GM23338 (cell line): ENCODE results near the gene PDE3B. TPM values are rescaled to one million over a fixed set of nuclear protein-coding genes. Genes with fewer than 3 reads are reported as not detected.

Source experiments
- ATAC-seq: fragments of 200-7000 bp; cut with Tn5 transposase; 3 replicates; pipeline ENCODE4 v1.9.1; 2020
- DNase-seq: peaks from one replicate; pipeline ENCODE4 v3.0.0-alpha.2; 2015; ENCODE audit warnings: low spot score
- H2AFZ ChIP-seq: fragments of 200-600 bp; sonication (generic); 2 replicates; pipeline ENCODE4 v1.8.0; 2016; ENCODE audit warnings: antibody characterized with exemption, mild to moderate bottlenecking, moderate library complexity
- H3F3A ChIP-seq: fragments of 200-600 bp; sonication (generic); replicated peaks from 2 replicates; pipeline ENCODE4 v1.8.0; 2017; ENCODE audit warnings: antibody characterized with exemption, mixed run types, low read depth
- H3K27ac ChIP-seq: fragments of 200-600 bp; sonication (generic); 2 replicates; pipeline ENCODE4 v1.6.1; 2016; ENCODE audit warnings: low read depth
- H3K27me3 ChIP-seq: fragments of 200-600 bp; sonication (generic); 2 replicates; pipeline ENCODE4 v1.8.0; 2016; ENCODE audit warnings: mild to moderate bottlenecking, mixed run types, moderate library complexity; ENCODE audit not compliant: insufficient read depth
- H3K36me3 ChIP-seq: fragments of 200-600 bp; sonication (generic); 2 replicates; pipeline ENCODE4 v1.8.0; 2016; ENCODE audit warnings: mild to moderate bottlenecking; ENCODE audit not compliant: insufficient read depth
- H3K4me1 ChIP-seq: fragments of 200-600 bp; sonication (generic); 2 replicates; pipeline ENCODE4 v1.8.0; 2016; ENCODE audit warnings: mild to moderate bottlenecking, moderate library complexity; ENCODE audit not compliant: insufficient read depth
- H3K4me2 ChIP-seq: fragments of 200-600 bp; sonication (generic); 2 replicates; pipeline ENCODE4 v1.7.1; 2017; ENCODE audit warnings: mixed run types
- H3K4me3 ChIP-seq: fragments of 200-600 bp; sonication (generic); 2 replicates; pipeline ENCODE4 v1.6.1; 2016; ENCODE audit warnings: mixed run types
- H3K79me2 ChIP-seq: fragments of 200-600 bp; sonication (generic); replicated peaks from 2 replicates; pipeline ENCODE4 v1.8.0; 2017; ENCODE audit warnings: mild to moderate bottlenecking; ENCODE audit not compliant: insufficient read depth
- H3K9me2 ChIP-seq: fragments of 200-600 bp; sonication (generic); 2 replicates; pipeline ENCODE4 v1.8.0; 2017; ENCODE audit not compliant: insufficient read depth
- H4K20me1 ChIP-seq: fragments of 200-600 bp; sonication (generic); replicated peaks from 2 replicates; pipeline ENCODE4 v1.8.0; 2017; ENCODE audit warnings: mild to moderate bottlenecking; ENCODE audit not compliant: insufficient read depth
- H3K27ac Mint-ChIP-seq: 2 replicates; pipeline ENCODE4 v1.8.0; 2020; ENCODE audit warnings: inconsistent platforms, mild to moderate bottlenecking, moderate library complexity, mixed read lengths
- H3K27me3 Mint-ChIP-seq: 3 replicates; pipeline ENCODE4 v1.8.0; 2022; ENCODE audit warnings: low read depth, mild to moderate bottlenecking, moderate library complexity, mixed read lengths, inconsistent platforms; ENCODE audit not compliant: insufficient read depth, poor library complexity
- H3K36me3 Mint-ChIP-seq: 3 replicates; pipeline ENCODE4 v1.8.0; 2021; ENCODE audit warnings: low read depth, mild to moderate bottlenecking, inconsistent platforms, moderate library complexity, mixed read lengths
- H3K4me1 Mint-ChIP-seq: 3 replicates; pipeline ENCODE4 v1.8.0; 2020; ENCODE audit warnings: mild to moderate bottlenecking, inconsistent platforms, mixed read lengths
- H3K4me3 Mint-ChIP-seq: 3 replicates; pipeline ENCODE4 v1.8.0; 2021; ENCODE audit warnings: moderate library complexity, mild to moderate bottlenecking, inconsistent platforms, mixed read lengths
- H3K9me3 Mint-ChIP-seq: 3 replicates; pipeline ENCODE4 v1.8.0; 2020; ENCODE audit warnings: moderate library complexity, mild to moderate bottlenecking, inconsistent platforms, mixed read lengths
- CREB1 ChIP-seq: fragments of 250-450 bp; sonication (Bioruptor Pico); IDR thresholded peaks from 2 replicates; pipeline ENCODE4 v1.5.0; 2020; ENCODE audit warnings: low read depth, mild to moderate bottlenecking, moderate library complexity
- ETS1 ChIP-seq: IDR thresholded peaks from 2 replicates; pipeline ENCODE4 v1.6.1; 2016; ENCODE audit warnings: antibody characterized with exemption
- EZH2 ChIP-seq: fragments of 200-600 bp; sonication (generic); IDR thresholded peaks from one replicate; pipeline ENCODE4 v1.8.0; 2017; ENCODE audit warnings: antibody characterized with exemption, mild to moderate bottlenecking, low read depth; ENCODE audit not compliant: unreplicated experiment
- EZH2phosphoT487 ChIP-seq: fragments of 200-600 bp; sonication (generic); IDR thresholded peaks from one replicate; pipeline ENCODE4 v1.8.1; 2018; ENCODE audit warnings: antibody characterized with exemption; ENCODE audit not compliant: unreplicated experiment
- JUNB ChIP-seq: IDR thresholded peaks from one replicate; pipeline ENCODE4 v1.6.1; 2016; ENCODE audit warnings: antibody characterized with exemption; ENCODE audit not compliant: unreplicated experiment
- NANOG ChIP-seq: IDR thresholded peaks from 2 replicates; pipeline ENCODE4 v1.6.1; 2016; ENCODE audit warnings: antibody characterized with exemption, borderline replicate concordance
- POLR2AphosphoS5 ChIP-seq: IDR thresholded peaks from 2 replicates; pipeline ENCODE4 v1.6.1; 2016; ENCODE audit warnings: antibody characterized with exemption, low read depth
- STAT1 ChIP-seq: IDR thresholded peaks from one replicate; pipeline ENCODE4 v1.6.1; 2016; ENCODE audit warnings: antibody characterized with exemption; ENCODE audit not compliant: unreplicated experiment
- ZNF114 ChIP-seq: fragments of 250-450 bp; sonication (Bioruptor Pico); IDR thresholded peaks from 2 replicates; pipeline ENCODE4 v1.5.0; 2020; ENCODE audit warnings: mild to moderate bottlenecking, moderate library complexity
- ZNF331 ChIP-seq: fragments of 250-450 bp; sonication (Bioruptor Pico); IDR thresholded peaks from 2 replicates; pipeline ENCODE4 v1.5.0; 2020; ENCODE audit warnings: low read depth, mild to moderate bottlenecking, moderate library complexity
- polyA plus RNA-seq: library from polyadenylated mRNA; unstranded; fragments of >200 nt; fragmentation: Nextera tagmentation; extraction: Ambion mirVana; gene quantifications from 2 replicates; pipeline ENCODE4 v1.2.1, GENCODE V29; 2016
- total RNA-seq: library from RNA; depleted of rRNA; stranded (reverse); fragments of >200 nt; shearing (Covaris generic); gene quantifications from 2 replicates; pipeline ENCODE4 v1.2.3, GENCODE V29; 2014
- TF ChIP-seq, protein P1 (sequence below), 2 experiments: fragments of 200-600 bp in 1 of 2; sonication (generic) in 1 of 2; conservative IDR thresholded peaks; 2 replicates each; pipeline versions ENCODE4 v1.5.1 to v1.6.1; 2016 to 2017; ENCODE audit warnings: antibody characterized with exemption in 2 of 2, low read depth in 2 of 2, mild to moderate bottlenecking in 2 of 2, moderate library complexity in 1 of 2
- TF ChIP-seq, protein P2 (sequence below): IDR thresholded peaks from one replicate; pipeline ENCODE4 v1.6.1; 2018; ENCODE audit warnings: antibody characterized with exemption; ENCODE audit not compliant: unreplicated experiment
- TF ChIP-seq, protein P3 (sequence below): fragments of 250-450 bp; sonication (Bioruptor Pico); IDR thresholded peaks from 2 replicates; pipeline ENCODE4 v1.5.0; 2020; ENCODE audit warnings: mild to moderate bottlenecking, moderate library complexity

PDE3B gene
- total and polyA plus RNA-seq, 2 experiments from 2014 or later, result 4.3 to 21.3 TPM

GRCh38 chr11:14727746-14728145 lies 84.1 kb downstream of the PDE3B start:
- Histone ChIP-seq H3K36me3 (no peaks in the 10 kb centered on the region), H3F3A (no peaks in the 10 kb centered on the region), H3K9me2 (no peaks in the 10 kb centered on the region), H3K4me2 (no peak overlapping the region), H3K27ac (no peak overlapping the region), H2AFZ (no peak overlapping the region), H4K20me1 (no peaks in the 10 kb centered on the region), H3K79me2 (0 out of 2 replicates have a peak, but pooled peaks cover 4% of the 10 kb centered on the region), H3K27me3 (no peaks in the 10 kb centered on the region), H3K4me1 (peaks cover 18% of the 10 kb centered on the region), H3K4me3 (no peak overlapping the region)
- no peak for ATAC-seq
- DNase-seq, result no peak
- H3K36me3 Mint-ChIP-seq, result no peaks in the 10 kb centered on the region
- no peaks in the 10 kb centered on the region; the same call in 2 of the 3 replicates for H3K9me3 Mint-ChIP-seq
- H3K27me3 Mint-ChIP-seq, result peaks cover 3% of the 10 kb centered on the region
- no peak overlapping the region for H3K4me3 Mint-ChIP-seq
- H3K4me1 Mint-ChIP-seq, result peaks cover 35% of the 10 kb centered on the region
- TF ChIP-seq EZH2 (no peak), STAT1 (no peak), NANOG (no peak), ZNF331 (CRISPR knock-in tag) (no peak), EZH2phosphoT487 (no peak), ETS1 (no peak), CREB1 (no peak), POLR2AphosphoS5 (no peak), JUNB (no peak), ZNF114 (CRISPR knock-in tag) (no peak)
- TF ChIP-seq, protein P1, sequence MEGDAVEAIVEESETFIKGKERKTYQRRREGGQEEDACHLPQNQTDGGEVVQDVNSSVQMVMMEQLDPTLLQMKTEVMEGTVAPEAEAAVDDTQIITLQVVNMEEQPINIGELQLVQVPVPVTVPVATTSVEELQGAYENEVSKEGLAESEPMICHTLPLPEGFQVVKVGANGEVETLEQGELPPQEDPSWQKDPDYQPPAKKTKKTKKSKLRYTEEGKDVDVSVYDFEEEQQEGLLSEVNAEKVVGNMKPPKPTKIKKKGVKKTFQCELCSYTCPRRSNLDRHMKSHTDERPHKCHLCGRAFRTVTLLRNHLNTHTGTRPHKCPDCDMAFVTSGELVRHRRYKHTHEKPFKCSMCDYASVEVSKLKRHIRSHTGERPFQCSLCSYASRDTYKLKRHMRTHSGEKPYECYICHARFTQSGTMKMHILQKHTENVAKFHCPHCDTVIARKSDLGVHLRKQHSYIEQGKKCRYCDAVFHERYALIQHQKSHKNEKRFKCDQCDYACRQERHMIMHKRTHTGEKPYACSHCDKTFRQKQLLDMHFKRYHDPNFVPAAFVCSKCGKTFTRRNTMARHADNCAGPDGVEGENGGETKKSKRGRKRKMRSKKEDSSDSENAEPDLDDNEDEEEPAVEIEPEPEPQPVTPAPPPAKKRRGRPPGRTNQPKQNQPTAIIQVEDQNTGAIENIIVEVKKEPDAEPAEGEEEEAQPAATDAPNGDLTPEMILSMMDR (conservative IDR thresholded peaks at IDR 0.05; ENCODE audit: low read depth in 2 of 2), result no peak
- TF ChIP-seq, protein P2, sequence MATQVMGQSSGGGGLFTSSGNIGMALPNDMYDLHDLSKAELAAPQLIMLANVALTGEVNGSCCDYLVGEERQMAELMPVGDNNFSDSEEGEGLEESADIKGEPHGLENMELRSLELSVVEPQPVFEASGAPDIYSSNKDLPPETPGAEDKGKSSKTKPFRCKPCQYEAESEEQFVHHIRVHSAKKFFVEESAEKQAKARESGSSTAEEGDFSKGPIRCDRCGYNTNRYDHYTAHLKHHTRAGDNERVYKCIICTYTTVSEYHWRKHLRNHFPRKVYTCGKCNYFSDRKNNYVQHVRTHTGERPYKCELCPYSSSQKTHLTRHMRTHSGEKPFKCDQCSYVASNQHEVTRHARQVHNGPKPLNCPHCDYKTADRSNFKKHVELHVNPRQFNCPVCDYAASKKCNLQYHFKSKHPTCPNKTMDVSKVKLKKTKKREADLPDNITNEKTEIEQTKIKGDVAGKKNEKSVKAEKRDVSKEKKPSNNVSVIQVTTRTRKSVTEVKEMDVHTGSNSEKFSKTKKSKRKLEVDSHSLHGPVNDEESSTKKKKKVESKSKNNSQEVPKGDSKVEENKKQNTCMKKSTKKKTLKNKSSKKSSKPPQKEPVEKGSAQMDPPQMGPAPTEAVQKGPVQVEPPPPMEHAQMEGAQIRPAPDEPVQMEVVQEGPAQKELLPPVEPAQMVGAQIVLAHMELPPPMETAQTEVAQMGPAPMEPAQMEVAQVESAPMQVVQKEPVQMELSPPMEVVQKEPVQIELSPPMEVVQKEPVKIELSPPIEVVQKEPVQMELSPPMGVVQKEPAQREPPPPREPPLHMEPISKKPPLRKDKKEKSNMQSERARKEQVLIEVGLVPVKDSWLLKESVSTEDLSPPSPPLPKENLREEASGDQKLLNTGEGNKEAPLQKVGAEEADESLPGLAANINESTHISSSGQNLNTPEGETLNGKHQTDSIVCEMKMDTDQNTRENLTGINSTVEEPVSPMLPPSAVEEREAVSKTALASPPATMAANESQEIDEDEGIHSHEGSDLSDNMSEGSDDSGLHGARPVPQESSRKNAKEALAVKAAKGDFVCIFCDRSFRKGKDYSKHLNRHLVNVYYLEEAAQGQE, result no peak
- TF ChIP-seq, protein P3, sequence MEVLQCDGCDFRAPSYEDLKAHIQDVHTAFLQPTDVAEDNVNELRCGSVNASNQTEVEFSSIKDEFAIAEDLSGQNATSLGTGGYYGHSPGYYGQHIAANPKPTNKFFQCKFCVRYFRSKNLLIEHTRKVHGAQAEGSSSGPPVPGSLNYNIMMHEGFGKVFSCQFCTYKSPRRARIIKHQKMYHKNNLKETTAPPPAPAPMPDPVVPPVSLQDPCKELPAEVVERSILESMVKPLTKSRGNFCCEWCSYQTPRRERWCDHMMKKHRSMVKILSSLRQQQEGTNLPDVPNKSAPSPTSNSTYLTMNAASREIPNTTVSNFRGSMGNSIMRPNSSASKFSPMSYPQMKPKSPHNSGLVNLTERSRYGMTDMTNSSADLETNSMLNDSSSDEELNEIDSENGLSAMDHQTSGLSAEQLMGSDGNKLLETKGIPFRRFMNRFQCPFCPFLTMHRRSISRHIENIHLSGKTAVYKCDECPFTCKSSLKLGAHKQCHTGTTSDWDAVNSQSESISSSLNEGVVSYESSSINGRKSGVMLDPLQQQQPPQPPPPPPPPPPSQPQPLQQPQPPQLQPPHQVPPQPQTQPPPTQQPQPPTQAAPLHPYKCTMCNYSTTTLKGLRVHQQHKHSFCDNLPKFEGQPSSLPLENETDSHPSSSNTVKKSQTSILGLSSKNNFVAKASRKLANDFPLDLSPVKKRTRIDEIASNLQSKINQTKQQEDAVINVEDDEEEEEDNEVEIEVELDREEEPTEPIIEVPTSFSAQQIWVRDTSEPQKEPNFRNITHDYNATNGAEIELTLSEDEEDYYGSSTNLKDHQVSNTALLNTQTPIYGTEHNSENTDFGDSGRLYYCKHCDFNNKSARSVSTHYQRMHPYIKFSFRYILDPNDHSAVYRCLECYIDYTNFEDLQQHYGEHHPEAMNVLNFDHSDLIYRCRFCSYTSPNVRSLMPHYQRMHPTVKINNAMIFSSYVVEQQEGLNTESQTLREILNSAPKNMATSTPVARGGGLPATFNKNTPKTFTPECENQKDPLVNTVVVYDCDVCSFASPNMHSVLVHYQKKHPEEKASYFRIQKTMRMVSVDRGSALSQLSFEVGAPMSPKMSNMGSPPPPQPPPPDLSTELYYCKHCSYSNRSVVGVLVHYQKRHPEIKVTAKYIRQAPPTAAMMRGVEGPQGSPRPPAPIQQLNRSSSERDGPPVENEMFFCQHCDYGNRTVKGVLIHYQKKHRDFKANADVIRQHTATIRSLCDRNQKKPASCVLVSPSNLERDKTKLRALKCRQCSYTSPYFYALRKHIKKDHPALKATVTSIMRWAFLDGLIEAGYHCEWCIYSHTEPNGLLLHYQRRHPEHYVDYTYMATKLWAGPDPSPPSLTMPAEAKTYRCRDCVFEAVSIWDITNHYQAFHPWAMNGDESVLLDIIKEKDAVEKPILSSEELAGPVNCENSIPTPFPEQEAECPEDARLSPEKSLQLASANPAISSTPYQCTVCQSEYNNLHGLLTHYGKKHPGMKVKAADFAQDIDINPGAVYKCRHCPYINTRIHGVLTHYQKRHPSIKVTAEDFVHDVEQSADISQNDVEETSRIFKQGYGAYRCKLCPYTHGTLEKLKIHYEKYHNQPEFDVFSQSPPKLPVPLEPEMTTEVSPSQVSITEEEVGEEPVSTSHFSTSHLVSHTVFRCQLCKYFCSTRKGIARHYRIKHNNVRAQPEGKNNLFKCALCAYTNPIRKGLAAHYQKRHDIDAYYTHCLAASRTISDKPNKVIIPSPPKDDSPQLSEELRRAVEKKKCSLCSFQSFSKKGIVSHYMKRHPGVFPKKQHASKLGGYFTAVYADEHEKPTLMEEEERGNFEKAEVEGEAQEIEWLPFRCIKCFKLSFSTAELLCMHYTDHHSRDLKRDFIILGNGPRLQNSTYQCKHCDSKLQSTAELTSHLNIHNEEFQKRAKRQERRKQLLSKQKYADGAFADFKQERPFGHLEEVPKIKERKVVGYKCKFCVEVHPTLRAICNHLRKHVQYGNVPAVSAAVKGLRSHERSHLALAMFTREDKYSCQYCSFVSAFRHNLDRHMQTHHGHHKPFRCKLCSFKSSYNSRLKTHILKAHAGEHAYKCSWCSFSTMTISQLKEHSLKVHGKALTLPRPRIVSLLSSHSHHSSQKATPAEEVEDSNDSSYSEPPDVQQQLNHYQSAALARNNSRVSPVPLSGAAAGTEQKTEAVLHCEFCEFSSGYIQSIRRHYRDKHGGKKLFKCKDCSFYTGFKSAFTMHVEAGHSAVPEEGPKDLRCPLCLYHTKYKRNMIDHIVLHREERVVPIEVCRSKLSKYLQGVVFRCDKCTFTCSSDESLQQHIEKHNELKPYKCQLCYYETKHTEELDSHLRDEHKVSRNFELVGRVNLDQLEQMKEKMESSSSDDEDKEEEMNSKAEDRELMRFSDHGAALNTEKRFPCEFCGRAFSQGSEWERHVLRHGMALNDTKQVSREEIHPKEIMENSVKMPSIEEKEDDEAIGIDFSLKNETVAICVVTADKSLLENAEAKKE (CRISPR knock-in tag), result no peak
- H3K27ac Mint-ChIP-seq, result no peak overlapping the region
